Fibroblast of the conjunctiva (primary cell): ENCODE data around the gene HAND1.

ENCODE experiments used
- DNase-seq: peaks from one replicate; pipeline ENCODE4 v3.0.0-alpha.2; 2010; ENCODE audit warnings: low read depth

Gene HAND1

DNA sequence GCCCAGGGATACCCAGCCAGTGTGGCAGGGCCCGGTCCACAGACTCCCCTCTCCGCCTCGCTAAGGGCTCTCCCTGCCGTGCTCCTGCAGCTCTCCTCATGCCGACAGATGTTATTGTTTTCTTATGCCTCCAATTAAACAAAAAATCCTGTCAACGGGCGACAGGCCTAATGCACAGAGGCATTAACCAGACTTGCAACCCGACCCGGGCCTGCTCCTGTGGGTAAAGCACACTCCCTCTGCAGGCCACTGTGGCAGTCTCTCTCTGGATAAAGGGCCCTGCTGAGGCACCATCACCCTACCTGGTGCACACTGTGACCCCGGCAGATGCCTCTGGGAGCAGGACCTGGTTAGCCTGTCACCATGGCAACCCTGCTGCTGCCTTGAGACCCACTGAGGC, 27.5 kb upstream of the HAND1 start:
- no peak for DNase-seq

DNA sequence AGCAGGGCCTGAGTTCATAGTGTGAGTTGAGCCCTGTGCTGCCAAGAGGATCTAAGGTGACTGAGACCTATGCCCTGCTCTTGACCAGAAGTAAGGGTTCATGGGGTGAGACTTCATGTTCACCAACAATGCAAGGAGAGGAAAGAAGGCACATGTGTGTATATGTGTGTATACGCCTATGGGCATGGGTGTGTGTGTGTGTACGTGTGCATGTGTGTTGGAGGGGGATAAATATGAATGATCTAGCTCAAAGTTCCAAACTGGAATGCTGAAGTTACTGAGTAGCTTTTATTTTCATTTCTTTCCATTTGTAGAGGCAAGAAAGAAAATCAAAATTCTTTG, 25.6 kb upstream of the HAND1 start:
- no peak for DNase-seq

DNA sequence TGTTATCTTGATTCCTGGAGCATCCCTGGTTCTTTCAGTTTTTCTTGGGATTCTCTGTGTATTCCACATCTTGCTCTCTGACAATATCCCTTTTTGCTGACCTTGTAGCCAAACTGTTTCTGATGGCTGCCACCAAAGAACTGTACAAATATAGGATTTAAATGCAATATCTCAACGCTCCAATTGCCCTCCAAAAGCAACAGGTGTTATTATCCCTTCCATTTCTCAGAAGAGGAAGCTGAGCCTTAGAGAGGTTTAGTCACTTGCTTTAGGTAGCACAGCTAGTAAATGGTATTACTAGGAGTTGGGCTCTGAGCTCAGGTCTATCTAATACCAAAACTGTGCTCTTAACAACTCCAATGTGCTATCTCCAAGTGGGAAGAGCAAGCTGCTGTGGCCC, 24.2 kb upstream of the HAND1 start:
- no peak for DNase-seq

- no peak for DNase-seq
Observed at GRCh38 chr5:154501566-154501965, 23.5 kb upstream of the HAND1 start.

GRCh38 chr5:154498994-154499393, 21.0 kb upstream of the HAND1 start:
- no peak for DNase-seq

DNA sequence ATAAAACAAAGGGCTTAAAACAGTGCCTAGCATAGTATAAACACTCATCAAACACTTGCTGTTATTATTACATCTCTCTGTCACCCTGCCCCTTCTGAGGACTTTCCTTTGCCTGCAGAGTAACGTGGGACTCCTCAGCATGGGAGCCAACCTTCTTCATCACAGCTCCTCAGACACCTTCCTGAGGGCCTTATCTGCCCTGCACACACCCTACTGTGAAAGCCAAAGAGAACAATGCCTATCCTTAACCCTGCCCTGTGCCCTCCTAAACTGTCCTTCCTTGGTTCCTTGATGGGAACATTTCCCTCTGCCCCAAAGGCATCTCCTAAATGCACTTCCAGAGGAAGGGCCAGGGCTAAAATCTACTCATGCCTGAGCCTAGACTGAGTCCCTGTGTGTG, 20.6 kb upstream of the HAND1 start:
- no peak for DNase-seq

DNA sequence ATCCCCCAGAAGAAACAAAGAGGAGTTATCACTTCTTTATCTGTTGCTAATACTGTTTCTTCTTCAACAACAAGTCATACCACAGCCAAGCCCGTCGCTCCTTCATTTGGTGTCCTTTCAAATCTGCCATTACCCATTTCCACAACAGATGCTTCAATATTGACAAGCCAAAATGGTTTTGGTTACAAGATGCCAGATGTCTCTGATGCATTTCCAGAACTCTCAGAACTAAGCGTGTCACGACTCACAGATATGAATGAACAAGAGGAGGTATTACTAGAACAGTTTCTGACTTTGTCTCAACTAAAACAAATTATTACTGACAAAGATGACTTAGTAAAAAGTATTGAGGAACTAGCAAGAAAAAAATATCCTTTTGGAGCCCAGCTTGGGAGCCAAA, 16.0 kb upstream of the HAND1 start:
- no peak for DNase-seq

- no peak for DNase-seq
Observed at GRCh38 chr5:154493274-154493673, 15.2 kb upstream of the HAND1 start.

DNA sequence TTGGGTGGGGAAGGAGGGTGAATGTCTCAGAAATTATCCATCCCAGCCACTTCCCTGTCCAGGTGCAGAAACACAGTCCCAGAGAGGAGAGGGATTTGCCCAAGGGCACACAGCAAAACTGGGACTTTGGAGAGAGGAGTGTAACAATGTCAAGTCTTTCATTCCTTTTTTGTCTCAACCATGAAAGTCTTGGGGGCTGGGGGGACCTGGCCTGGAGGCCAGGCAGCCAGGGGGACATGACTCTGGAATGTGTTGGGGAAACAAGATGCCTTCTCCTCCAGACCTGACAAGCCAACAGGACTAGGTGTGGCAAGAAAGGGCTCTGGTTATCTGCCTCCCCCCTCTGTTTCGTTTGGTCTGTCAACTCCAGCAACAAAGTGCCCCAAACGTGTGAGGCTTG, 13.9 kb upstream of the HAND1 start:
- no peak for DNase-seq

DNA sequence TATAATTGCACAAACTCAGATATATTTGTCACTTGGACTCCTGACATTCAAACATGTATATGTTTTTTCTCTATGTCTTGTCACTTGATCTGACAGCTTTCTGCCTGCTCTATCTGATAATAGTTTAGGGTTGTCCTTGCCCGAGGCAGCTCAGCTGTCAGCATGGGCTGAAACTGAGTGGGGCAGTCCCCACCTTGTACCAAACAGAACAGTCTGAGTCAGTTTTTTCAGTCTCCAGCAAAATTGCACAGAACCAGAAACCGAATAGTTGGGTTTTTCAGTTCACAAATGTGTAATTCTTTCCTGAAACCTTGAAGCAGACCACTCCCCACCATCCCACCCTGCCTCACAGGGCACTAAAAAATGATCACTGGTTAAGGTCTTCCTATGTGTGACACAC, 9.5 kb upstream of the HAND1 start:
- no peak for DNase-seq

DNA sequence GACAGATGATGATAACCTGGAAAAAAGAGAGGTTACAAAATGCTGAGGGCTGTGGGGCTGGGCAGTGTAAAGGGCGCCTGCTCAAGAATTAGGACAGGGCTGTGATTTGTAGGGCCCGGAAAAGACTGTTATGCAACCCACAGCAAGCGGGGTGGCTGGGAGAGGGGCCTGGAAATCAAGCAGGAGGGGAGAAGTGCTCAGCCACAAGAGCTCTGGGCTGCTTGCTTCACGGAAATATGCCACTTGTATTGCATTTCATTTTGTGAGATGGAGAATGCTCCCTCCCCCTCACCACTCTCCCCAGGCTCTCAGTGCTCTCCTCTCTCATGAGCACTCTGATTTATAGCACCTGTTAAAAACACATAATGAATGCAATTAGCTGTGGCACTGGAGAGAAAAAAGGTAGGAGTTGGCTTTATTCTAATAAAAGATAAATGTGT, 8.4 kb upstream of the HAND1 start:
- DNase-seq: no peak

- DNase-seq: no peak
Observed at GRCh38 chr5:154485850-154486426, 7.9 kb upstream of the HAND1 start.

GRCh38 chr5:154485096-154485491, 7.1 kb upstream of the HAND1 start:
- no peak for DNase-seq

DNA sequence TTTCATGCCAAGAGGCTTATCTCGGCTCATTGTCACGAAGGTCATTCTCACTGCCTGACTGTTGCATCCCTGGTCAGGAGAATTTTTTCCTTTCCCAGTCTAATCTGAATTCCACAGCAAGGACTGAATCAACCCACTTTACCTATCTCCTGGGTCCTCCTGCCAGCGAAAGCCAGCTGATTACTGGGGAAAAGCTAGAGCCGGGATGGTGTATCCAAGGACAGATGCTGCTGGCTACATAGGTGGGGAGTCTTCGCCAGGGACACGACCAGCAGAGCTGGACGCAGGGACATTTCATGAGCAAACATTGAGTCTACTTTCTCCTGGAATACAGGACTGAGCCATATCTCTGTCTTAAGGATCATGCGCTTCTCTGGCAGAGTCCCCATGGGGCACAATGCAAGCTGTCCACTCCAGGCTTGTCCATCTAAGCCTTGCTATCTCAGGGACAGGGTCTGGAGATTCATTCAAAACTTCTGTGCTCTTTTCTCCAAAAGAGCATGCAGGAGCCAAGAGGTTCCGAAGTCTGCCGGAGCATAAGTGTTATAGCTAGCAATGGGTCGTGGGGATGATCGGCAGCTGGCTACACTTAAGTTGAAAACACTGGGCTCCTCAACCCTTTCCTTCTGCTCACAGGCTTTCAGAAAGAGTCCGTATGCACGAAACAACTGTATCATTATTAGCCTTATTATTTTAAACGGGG, 6.5 kb upstream of the HAND1 start:
- no peak for DNase-seq

DNA sequence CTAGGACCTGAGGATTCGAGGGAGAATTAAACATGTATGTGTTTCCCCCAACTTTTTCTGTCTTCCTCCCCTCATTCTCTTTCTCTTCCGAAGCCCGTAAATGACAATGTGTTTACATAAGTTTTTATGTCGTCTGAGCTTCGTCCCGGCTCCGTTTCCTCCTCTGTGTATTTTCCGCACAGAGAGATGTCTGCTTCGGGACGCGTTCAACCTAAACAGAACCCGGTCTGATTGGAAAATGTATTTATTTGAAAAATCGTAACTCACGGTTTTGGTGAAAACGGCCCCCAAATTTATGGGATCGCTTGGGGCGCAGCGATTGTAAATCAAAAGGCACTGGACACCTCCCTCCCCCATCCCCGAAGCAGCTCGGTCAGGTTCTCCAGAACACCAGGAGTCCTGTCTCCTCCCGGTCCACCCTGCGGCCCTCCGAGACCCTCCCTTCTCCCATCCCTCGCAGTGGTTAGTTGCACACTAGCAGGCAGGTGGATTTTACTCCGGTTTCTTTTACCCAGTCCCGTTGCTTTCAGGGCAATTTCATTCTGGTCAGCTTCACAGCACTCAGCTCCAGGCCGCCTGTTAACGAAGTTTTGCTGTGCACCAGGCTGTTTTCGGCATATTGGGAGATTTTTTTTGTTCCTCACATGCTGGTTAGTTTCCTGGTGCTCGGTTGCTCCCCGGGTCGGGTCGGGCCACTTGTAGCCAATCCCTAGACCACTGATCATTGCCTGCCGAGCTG, 5.8 kb upstream of the HAND1 start:
- no peak for DNase-seq

DNA sequence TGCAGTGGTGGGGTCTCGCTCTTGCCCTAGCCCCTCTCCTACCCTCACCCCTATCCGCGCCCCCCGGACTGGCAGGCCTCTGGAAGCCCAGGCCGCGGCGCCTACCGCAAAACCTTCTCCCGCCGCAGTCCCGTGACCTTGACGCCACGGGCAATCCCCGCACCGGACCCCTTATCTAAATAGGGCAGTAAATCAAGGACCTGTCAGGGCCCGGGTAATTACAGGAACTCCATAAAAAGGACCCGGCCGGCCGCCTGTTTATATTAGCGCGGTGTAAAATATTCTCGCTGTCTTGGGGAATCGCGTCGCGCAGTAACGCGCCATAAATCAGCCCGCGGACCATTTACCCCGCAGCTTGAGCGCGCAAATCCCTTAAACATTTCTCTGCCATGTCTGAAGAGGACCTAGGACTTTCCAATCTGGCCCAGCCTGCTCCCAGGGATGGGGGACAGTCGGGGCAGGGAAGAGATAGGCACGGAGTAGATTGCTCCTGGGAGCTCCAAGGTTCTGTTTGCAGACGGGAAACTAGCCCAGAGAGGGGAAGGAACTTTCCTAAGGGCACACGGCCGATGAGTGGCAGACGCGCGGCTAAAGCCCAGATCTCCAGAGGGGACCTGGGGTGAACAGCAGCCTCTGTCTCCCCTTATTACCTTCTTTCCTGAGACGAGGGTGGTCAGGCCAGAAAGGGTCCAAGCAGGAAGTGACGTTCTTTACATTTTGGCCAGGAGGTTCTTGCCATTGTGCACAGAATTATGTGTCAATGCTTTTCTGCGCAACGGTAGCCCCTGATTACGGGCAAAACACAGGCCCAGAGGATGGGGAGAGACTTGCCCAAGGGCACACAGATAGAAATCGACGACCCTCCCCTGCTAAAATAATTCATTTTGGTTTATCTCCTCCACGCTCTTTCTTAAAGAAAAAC, 4.8 kb upstream of the HAND1 start:
- no peak for DNase-seq

GRCh38 chr5:154481584-154482381, 3.8 kb upstream of the HAND1 start:
- DNase-seq: no peak

GRCh38 chr5:154480847-154481246, 2.8 kb upstream of the HAND1 start:
- DNase-seq: no peak

DNA sequence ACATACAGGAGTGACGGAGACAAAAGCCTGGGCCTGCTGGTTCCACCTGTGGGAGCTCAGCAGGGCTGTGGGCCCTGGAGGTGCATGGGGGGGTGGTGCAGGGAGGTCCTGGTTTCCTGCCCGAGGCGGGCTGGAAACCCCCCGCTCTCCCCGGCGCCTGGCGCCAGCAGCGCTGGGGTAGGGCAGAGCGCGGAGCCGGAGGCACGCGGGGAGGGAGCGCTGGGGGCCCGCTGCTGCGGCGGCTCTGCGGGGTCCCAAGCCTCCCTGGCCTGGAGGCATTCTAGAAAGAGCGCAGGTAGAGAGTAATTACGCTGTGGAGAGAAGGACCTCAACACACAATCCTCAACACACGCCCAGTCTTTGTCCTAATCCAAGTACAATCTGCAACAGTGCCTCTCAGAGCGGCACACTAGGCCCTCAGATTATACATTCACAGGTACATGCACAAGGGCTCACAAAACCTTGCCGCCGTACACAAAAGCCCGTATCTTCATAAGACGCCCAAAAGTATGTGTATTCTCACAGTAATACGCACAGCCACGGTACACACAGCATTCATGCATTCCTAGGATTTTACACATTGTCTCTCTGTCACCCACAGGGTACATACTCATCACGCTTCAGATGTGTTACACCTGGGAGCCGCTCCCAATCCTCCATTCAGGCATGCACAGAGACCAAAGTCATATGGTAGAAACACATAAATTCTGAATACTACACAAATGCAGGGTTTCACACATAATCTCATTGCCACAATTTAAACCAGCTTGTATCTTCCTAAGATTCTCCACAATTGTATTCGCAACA, 2.1 kb upstream of the HAND1 start:
- DNase-seq: no peak

GRCh38 chr5:154479160-154479943, 1.3 kb upstream of the HAND1 start:
- DNase-seq: no peak
